ENCODE data around the gene SMYD3.

Gene SMYD3

DNA sequence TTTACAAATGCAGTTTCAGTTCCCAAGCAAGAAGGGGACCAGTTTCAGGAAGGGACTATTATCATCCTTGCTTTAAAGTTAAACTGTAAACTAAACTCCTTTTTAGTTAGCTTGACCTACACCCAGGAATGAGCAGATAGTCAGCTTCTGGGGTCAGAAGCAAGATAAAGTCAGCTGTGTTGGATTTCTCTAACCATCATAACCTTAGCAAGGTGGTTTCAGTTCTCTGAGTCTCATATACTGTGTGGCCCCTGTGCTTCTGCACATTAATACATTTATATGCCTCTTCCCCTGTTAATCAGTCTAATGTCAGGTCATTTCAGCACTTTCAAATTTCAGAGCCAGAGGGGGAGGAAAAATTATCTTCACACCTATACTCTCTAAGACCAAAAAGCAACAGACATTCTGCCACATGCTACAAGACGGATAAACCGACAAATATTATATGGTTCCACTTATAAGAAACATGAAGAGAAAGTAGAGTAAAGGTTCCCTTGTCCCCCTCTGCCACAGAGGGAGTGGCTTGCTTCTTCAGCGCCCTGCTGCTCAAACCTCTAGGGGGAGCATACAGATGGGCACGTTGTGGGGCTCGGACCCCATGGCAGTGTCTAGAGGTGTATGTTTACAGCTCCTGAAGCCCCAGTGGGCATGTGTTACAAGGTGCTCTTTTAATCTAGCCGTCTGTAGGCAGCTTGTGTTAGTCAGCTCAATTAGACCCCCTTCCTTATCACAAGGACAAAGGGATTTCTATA, 89.1 kb downstream of the SMYD3 start:
- in situ Hi-C loops (cut with MboI; ENCODE audit: low sequenced_read_pairs) = no loop called here

- in situ Hi-C loops (cut with MboI; ENCODE audit: low sequenced_read_pairs) = no loop called here
Observed at GRCh38 chr1:246417152-246417812, 89.8 kb downstream of the SMYD3 start.

- in situ Hi-C loops (cut with MboI; ENCODE audit: low sequenced_read_pairs) = no loop called here
Observed at GRCh38 chr1:246416261-246416660, 90.8 kb downstream of the SMYD3 start.

- in situ Hi-C loops (cut with MboI; ENCODE audit: low sequenced_read_pairs) = no loop called here
Observed at GRCh38 chr1:246415028-246415427, 92.1 kb downstream of the SMYD3 start.

DNA sequence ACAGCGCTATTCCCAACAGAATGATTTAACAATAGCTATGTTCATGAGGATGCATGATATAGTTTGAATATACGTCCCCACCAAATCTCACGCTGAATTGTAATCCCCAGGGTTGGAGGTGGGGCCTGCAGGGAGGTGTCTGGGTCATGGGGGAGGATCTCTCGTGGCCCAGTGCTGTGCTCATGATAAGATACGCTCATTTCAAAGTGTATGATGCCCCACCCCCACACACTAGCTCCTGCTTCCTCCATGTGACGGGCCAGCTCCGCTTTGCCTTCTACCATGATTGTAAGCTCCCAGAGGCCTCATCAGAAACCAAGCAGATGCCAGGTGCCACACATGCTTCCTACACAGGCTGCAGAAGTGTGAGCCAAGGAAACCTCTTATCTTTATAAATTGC, 93.6 kb downstream of the SMYD3 start:
- in situ Hi-C loops (cut with MboI; ENCODE audit: low sequenced_read_pairs) = no loop called here

DNA sequence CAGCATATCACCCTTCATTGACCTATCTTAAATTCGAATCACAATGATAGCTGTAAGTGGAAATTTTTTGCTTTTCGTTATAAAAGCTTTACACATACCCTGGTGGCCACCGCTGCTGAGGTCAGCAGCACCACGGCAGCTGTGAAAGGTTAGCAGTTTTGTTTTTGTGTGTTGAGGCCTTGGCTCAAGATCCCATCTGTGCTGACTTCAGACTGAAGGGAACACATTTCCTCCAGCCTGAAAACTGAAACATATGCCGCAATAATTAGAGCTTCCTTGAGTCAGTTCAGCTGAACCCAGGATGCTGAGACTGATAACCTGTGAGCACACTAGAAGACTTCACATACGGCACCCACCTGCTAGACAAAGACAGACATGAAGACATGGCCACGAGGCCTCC, 103.0 kb downstream of the SMYD3 start:
- in situ Hi-C loops (cut with MboI; ENCODE audit: low sequenced_read_pairs) = no loop called here

DNA sequence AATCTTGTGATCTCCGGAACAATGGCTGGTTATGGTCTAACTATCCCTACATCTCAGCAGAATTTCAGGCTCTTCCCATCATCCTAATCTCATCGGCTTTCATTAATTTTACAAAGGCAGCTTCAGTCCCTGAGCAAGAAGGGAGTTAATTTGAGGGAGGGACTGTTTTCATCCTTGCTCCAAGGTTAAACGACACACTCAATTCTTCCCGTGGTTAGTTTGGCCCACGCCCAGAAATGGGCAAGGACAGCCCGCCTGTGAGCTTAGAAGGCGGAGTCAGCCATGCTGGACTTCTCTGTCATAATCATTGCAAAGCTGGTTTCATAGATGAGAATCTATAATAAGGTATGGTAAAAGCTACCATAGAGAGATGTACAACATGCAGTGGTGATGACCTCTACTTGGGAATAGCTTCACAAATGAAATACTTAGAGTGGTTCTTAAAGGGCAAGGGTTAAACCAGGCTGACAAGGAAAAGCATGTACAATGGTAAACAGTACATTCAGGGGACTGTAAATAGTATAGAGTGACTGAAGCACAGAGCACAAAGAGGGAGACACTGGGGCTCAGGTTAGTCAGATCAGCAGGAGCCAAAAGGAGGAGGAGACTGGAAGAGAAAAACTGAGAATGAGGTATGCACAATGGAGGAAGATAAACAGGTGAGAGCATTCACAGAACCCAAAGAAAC, 108.8 kb downstream of the SMYD3 start:
- in situ Hi-C loops (cut with MboI; ENCODE audit: low sequenced_read_pairs) = no loop called here

DNA sequence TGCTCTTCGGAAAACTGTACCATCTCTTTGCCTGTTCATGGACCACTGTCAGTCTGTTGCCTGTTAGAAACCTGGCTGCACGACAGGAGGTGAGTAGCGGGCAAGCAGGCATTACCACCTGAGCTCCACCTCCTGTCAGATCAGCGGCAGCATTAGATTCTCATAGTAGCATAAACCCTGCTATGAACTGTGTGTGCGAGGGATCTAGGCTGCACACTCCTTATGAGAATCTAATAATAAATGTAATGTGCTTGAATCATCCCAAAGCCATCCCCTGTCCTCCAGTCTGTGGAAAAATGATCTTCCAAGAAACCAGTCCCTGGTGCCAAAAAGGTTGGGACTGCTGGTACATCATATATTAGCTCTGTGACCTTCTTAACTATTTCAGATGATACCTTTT, 110.0 kb downstream of the SMYD3 start:
- in situ Hi-C loops (cut with MboI; ENCODE audit: low sequenced_read_pairs) = no loop called here

DNA sequence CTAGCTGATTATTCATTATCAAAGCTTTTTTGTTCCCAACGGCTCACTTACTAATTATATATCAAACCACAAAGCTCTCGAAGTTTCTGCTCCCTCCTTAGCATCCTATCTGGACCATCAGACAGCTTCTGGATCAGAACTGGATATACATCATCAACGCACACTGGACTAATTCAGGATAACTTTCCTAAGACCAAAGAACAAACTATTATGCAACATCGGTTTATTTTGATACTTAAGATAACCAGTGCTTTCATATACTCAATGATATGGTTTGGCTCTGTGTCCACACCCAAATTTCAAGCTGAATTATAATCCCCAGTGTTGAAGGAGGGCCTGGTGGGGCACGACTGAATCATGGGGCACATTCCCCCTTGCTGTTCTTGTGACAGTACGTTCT, 110.8 kb downstream of the SMYD3 start:
- in situ Hi-C loops (cut with MboI; ENCODE audit: low sequenced_read_pairs) = no loop called here

DNA sequence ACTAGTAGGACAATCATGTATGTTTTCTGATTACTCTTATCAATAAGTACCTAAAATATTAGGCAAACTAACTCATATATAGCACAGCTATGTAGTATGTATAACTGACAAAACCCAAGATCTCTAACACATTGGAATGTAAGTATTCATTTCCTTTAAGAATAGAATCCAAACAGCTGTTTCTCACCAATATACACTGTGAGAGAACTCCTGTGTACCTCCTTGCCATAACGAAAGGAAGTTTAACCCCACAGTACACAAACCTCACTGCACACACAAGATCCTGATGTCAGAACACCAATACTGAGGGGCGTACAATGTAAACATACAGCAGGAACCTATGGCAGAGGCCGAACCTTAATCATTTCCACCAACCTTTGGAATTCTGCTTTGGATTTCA, 113.0 kb downstream of the SMYD3 start:
- in situ Hi-C loops (cut with MboI; ENCODE audit: low sequenced_read_pairs) = no loop called here

GRCh38 chr1:246390855-246391254, 116.2 kb downstream of the SMYD3 start:
- in situ Hi-C loops (cut with MboI; ENCODE audit: low sequenced_read_pairs) = no loop called here

DNA sequence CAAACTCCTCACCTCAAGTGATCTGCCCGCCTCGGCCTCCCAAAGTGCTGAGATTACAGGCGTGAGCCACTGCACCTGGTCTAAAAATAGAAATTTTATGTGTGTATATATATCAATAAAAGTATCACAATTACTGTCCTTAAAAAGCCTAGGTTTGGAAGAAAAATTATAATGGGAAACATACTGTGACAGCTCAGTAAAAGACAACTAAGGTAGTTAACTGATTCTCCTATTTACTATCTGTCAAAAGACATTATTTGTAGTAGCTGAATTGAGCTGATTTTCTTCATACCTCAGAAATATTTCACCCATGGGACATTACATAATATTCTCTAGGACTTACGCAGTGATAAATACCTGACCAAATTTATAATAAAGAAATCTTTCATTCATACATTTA, 122.5 kb downstream of the SMYD3 start:
- in situ Hi-C loops (cut with MboI; ENCODE audit: low sequenced_read_pairs) = no loop called here

DNA sequence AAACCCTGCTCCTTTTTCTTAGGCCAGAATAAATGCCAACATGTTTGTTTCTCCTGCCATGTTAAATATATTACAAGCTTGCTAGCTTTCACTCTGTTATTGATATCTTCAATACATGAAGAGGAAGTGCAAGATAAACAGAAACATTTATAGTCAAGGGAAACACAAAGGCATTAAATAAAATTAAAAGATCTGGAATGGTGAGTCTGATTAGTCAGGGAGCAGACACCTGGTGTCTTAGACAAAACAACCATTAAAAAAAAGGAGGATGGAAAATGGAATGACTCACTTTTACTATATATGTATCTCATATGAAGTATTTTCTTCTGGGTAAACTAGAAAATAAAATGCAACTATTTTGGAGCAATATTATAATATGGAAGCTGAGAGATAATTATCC, 123.3 kb downstream of the SMYD3 start:
- in situ Hi-C loops (cut with MboI; ENCODE audit: low sequenced_read_pairs) = no loop called here

- in situ Hi-C loops (cut with MboI; ENCODE audit: low sequenced_read_pairs) = no loop called here
Observed at GRCh38 chr1:246383239-246383589, 123.9 kb downstream of the SMYD3 start.

GRCh38 chr1:246382589-246383238, 124.4 kb downstream of the SMYD3 start:
- in situ Hi-C loops (cut with MboI; ENCODE audit: low sequenced_read_pairs) = no loop called here

DNA sequence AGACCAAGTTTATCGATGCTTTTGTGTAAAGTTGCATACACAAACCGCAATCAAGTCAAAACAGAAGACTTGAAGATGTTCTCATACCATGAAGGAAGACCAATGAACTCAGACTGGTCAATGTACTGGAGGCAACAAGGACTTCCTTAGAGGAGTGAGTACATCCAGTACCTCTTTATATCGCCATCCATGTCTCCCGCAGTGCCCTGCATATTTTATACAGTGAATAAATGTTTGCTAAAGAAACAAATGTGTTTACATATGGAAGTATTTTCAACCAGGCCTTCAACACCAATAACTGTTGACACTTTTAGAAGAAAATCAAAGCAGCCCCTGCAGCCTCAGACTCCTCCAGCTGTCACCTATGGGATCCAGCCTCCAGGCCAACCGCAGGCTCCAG, 125.6 kb downstream of the SMYD3 start:
- in situ Hi-C loops (cut with MboI; ENCODE audit: low sequenced_read_pairs) = no loop called here

DNA sequence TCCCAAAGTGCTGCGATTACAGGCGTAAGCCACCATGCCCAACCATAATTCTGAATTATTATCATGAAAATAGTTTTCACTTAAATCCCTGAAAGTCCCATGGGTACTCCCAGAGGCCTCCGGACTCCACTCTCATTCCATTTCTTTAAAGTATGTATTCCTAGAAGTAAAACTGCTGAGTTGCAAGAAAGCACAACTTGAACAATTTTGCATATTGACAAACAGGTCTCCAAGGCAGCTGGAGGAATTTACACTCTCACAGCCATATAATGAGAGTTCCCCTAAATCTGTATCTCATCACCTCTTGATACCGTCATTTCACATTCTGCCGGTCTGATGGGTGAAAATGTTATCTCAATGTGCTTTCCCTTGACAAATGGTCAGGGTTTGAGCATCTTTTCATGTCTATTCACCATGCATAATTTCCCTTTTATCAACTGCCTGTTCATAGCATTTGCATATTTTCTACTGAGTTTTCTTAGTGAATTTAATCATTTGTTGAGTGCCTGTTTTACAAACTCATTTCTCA, 129.4 kb downstream of the SMYD3 start:
- in situ Hi-C loops (cut with MboI; ENCODE audit: low sequenced_read_pairs) = no loop called here

- in situ Hi-C loops (cut with MboI; ENCODE audit: low sequenced_read_pairs) = no loop called here
Observed at GRCh38 chr1:246373828-246374569, 133.1 kb downstream of the SMYD3 start.

GRCh38 chr1:246372559-246372958, 134.5 kb downstream of the SMYD3 start:
- in situ Hi-C loops (cut with MboI; ENCODE audit: low sequenced_read_pairs) = no loop called here

DNA sequence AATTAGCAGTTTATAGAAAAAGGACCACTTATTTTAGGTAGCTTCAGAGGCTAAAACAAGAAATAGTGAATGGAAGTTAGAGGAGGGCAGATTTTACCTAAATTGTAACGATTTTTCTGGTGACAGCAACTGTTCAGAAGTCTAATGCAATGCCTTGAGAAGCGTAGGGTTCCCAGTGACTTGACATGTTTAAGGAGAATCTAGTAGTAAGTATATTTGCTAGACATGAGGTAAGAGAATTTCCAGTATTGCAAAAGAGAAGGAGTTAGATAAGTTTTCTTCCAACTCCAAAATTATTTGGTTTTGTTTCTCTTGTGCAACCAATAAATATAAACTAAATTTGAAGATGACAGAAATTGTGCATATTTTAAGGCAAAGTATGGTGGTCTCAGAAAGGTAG, 140.0 kb downstream of the SMYD3 start:
- in situ Hi-C loops (cut with MboI; ENCODE audit: low sequenced_read_pairs) = no loop called here

DNA sequence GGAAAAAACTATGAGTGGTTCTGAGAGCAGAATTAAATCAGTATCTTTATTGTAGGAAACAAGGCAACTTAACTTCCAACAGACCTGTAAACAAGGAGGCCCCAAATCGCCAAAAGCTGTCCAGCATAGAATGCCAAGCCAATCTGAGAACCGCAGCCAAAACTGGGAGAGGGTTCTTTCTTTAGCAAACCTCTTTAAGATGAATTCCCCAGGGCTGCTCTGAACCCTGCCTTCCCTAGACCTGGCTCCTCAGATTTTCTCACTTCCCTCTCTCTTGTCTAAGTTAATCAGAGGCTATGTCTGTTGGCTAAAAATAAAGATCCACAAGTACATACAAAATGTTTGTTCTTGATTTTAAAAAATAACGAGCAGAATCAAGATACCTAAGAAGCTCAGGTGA, 141.4 kb downstream of the SMYD3 start:
- in situ Hi-C loops (cut with MboI; ENCODE audit: low sequenced_read_pairs) = no loop called here

Data from hTERT RPE-1 (cell line).